Activated CD4-positive, CD25-positive, alpha-beta regulatory T cell treated with anti-CD3 and anti-CD28 coated beads, Interleukin-2, amount 50 U/mL, for 16 hours (primary cell): ENCODE measurements around the gene FARS2.
"Not testable (repeated sequence)": the region's sequence is repeated elsewhere in the genome, so short reads cannot be mapped to it uniquely, and the experiment has no call there.

ENCODE experiments used
- DNase-seq: peaks from one replicate; pipeline ENCODE4 v3.0.0-alpha.2; 2020; ENCODE audit warnings: low read depth, low spot score

FARS2 gene

GRCh38 chr6:5782783-5783547 is 521.7 kb downstream of the FARS2 start:
- DNase-seq: no peak

- DNase-seq: no peak
Measured at GRCh38 chr6:5783584-5784089, 522.3 kb downstream of the FARS2 start.

- no peak for DNase-seq
Measured at GRCh38 chr6:5785249-5785648, 523.9 kb downstream of the FARS2 start.

DNA sequence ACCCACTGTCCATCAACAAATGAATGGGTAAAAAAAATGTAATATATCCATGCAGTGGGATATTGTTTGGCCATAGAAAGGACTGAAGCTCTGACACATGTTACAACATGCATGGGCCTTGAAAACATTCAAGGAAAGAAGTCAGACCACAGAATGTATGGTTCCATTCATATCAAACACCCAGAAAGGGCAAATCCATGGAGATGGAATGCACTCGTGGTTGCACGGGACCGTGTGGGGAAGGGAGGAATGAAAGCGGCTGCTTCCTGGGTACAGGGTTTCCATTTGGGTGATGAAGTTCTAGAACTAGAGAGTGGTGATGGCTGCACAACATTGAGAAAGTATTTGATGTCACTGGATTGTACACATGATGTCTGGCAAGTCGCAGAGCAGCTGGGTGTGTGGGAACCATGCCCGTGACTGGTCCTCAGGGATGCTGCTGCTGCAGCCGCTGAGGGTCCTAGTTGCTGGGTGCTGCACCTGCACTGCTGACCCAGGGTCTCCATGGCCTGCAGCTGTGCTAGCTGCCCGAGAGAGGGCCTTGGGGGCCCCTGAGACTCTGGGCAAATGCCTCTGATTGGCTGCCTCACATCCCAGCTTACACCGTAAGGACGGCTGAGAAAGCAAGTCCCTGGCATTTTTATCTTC is 525.1 kb downstream of the FARS2 start:
- no peak for DNase-seq

DNA sequence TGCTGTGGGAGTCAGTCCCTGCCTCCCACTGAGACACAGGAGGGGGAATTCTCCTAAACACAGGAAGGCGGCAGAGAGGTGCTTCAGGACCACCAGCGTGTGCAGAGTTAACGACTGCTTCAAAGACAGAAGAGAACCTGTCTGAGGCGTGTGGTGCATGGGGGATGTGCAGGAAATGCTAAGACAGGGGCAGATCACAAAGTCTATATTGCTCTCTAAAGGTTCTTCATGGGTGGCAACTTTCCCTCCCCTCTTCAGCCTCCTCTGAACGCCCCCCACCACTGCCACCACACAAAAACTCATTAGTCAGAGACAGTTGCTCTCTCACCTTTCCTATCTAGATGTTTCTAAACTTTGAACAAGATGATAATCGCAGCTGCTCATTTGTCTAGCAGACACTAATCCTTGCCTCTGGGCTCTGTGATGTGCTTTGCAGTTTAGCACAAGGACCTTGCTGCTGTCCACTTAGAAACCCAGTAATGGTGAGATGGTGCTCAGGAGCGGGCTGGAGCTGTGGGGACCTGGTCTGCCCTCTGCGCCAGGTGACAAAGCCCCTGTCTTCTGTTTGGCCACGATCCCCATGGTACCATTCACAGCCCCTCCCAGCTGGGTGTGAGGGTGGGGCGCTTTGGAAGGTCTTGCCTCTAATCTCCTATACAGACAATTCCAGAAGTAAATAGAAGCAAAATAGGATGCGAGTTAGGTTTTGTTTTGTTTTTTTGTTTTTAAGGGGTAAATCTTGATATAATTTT is 525.8 kb downstream of the FARS2 start:
- no peak for DNase-seq

DNA sequence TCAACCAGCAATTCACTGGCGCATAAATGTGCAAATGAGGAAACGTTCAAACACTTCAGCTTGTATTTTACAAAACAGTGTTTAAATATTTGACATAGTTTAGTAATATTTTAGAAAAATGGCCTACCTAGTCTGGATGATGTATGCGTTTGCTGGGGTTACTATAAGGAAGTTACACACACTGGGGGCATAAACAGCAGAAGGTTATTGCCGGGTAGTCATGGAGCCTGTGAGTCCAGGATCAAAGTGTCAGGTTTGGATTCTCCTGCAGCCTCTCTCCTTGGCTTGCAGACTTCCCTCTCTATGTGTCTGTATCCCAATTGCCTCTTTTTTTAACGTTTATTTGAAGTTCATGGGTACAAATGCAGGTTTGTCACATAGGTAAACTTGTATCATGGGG is 528.1 kb downstream of the FARS2 start:
- DNase-seq: not testable (repeated sequence)

- DNase-seq: not testable (repeated sequence)
Measured at GRCh38 chr6:5796555-5796954, 535.2 kb downstream of the FARS2 start.

DNA sequence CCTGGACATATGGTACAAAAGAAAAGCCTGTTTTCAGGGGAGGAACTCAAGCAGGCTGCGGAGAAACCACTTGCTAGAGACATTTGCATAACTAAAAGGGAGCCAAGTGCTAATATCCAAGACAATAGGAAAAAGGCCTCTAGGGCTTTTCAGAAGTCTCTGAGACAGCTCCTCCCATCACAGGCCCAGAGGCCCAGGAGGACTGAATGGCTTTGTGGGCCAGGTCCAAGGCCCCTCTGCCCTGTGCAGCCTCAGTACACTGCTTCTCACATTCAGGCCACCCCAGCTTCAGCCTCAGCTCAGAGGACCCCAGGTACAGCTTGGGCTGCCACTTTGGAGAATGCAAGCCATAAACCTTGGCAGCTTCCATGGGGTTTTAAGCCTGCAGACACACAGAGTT is 545.1 kb downstream of the FARS2 start:
- DNase-seq: not testable (repeated sequence)

- no peak for DNase-seq
Measured at GRCh38 chr6:5809450-5809849, 548.1 kb downstream of the FARS2 start.

DNA sequence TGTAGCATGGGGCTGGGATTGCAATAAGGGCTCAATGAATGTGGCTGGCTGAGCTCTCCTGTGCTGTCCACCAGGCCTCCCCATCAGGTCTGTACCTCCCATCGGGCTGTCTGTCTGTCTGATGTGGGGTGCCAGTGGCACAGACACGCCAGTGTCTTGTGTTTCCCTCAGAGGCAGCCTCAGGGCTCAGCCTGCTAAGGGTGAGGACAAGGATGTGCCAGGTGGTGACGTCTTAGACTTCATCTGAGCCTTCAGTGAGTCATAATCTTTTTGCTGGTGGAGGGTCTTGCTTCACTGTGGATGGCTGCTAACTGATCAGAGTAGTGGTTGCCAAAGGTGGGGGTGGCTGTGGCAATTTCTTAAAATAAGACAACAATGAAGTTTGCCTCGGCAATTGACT is 550.7 kb downstream of the FARS2 start:
- no peak for DNase-seq

DNA sequence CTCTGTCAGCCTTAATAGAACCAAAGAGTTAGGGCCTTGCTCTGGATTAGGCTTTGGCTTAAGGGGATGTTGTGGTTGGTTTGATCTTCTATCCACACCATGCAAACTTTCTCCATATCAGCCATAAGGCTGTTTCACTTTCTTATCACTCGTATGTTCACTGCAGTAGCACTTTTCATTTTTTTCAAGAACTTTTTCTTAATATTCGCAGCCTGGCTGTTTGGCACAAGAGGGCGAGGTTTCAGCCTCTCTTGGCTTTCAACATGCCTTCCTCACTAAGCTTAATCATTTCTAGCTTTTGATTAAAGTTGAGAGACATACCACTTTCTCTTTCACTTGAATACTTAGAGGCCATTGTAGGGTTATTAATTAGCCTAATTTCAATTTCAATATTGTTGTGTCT is 552.3 kb downstream of the FARS2 start:
- no peak for DNase-seq

DNA sequence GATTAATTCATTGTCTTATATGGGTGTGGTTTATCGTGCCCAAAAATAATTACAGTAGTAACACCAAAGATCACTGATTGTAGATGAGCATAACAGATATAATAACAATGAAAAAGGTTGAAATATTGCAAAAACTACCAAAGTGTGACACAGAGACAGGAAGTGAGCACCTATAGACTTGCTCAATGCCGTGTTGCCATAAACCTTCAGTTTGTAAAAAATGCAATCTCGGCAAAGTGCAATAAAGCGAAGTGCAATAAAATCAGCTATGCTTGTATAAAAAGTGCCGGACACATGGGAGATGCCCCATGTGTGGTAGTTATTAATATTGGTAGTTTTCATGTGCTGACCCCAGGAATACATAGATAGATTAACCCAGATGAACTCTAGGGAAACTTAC is 552.8 kb downstream of the FARS2 start:
- DNase-seq: no peak

- DNase-seq: no peak
Measured at GRCh38 chr6:5814901-5815300, 553.6 kb downstream of the FARS2 start.

- no peak for DNase-seq
Measured at GRCh38 chr6:5817869-5818268, 556.6 kb downstream of the FARS2 start.

DNA sequence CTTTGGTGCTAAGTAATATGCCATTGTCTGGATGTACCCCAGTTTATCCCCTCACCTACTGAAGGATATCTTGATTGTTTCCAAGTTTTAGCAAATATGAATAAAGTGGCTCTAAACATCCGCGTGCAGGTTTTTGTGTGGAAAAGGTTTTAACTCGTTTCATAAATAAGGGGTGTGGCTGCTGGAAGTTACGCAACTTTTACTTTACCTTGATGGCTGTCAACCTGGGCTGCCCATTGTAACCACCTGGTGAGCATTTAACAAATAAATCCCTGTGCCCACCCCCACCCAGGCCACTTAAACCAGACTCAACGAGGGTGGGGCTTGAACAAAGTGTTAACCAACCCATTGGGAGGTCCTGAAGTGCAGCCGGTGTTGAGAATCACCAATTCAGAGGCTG is 557.6 kb downstream of the FARS2 start:
- no peak for DNase-seq
